Left lung (tissue), 10 donors: ENCODE data around the gene KRTAP10-4. TPM values are rescaled to one million over a fixed set of nuclear protein-coding genes. Genes with fewer than 3 reads are reported as not detected.
"Not testable (repeated sequence)": the region's sequence is repeated elsewhere in the genome, so short reads cannot be mapped to it uniquely, and the experiment has no call there.

ENCODE experiments used
- ATAC-seq: fragments of 200-7000 bp; cut with Tn5 transposase; one replicate; pipeline ENCODE4 v1.9.1; 2020; ENCODE audit warnings: moderate library complexity
- DNase-seq, 4 donors: peaks; one replicate each; pipeline ENCODE4 v3.0.0-alpha.2; 2013 to 2020
- H3K27ac ChIP-seq, 2 donors: fragments of 200-600 bp; sonication (generic) in 1 of 2; one replicate each; pipeline versions ENCODE4 v1.5.0 to v1.8.0; 2020 to 2021
- H3K27me3 ChIP-seq, 2 donors: fragments of 200-600 bp; sonication (generic) in 1 of 2; one replicate each; pipeline versions ENCODE4 v1.5.0 to v1.8.0; 2020 to 2021
- H3K36me3 ChIP-seq, 2 donors: fragments of 200-600 bp; sonication (generic) in 1 of 2; one replicate each; pipeline versions ENCODE4 v1.5.0 to v1.8.0; 2020 to 2021
- H3K4me1 ChIP-seq, 2 donors: fragments of 200-600 bp; one replicate each; pipeline ENCODE4 v1.8.0; 2021
- H3K4me3 ChIP-seq, 2 donors: fragments of 200-600 bp; sonication (generic) in 1 of 2; one replicate each; pipeline versions ENCODE4 v1.5.0 to v1.8.0; 2020 to 2021; ENCODE audit warnings: mild to moderate bottlenecking in 1 of 2
- H3K9me3 ChIP-seq, 2 donors: fragments of 200-600 bp; sonication (generic) in 1 of 2; one replicate each; pipeline versions ENCODE4 v1.5.0 to v1.8.0; 2020 to 2021
- CTCF ChIP-seq, 2 donors: fragments of 200-600 bp; sonication (generic) in 1 of 2; IDR thresholded peaks; one replicate each; pipeline versions ENCODE4 v1.5.0 to v1.8.0; 2021; ENCODE audit warnings: antibody characterized with exemption in 2 of 2
- intact Hi-C, 2 donors: fragments of 100-400 bp; cut with DNase I; formaldehyde crosslinking; loops; one replicate each; pipeline versions ENCODE4 v1.11.2 to v1.14.2; 2022
- polyA plus RNA-seq, 6 donors: library from polyadenylated mRNA; unstranded; fragments of 120-200 nt; gene quantifications; one replicate each; pipeline ENCODE4 v1.2.1, GENCODE V29; 2013; ENCODE audit not compliant: insufficient read length in 6 of 6
- total RNA-seq, 2 donors: library from RNA; stranded (reverse); fragmentation: NEBNext Ultra II Directional; extraction: Animal tissue kit (Norgen Biotek cat#: 25700); gene quantifications; one replicate each; pipeline ENCODE4 v1.2.1, GENCODE V29; 2021
- donor health status: DM: no; HTN: yes; CAD: no.
- donor health status: DM: no; HTN: no; CAD: no.

KRTAP10-4 gene
- total and polyA plus RNA-seq, 8 donors = not detected

- no peaks in the 10 kb centered on the region for H3K4me1 ChIP-seq
- DNase-seq = no peak
- no peak for TF ChIP-seq CTCF (IDR thresholded peaks at IDR 0.05)
- H3K9me3 ChIP-seq = peaks cover 0 to 30% of the 10 kb centered on the region in 2 donors
- no peaks in the 10 kb centered on the region for H3K36me3 ChIP-seq
- intact Hi-C loops = no loop called here
- peaks cover 0 to 15% of the 10 kb centered on the region in 2 donors for H3K27me3 ChIP-seq
- H3K27ac ChIP-seq = no peak overlapping the region
- H3K4me3 ChIP-seq = no peak overlapping the region
- no peak for ATAC-seq
Observed at GRCh38 chr21:44609193-44609592, 35.7 kb downstream of the KRTAP10-4 start.

DNA sequence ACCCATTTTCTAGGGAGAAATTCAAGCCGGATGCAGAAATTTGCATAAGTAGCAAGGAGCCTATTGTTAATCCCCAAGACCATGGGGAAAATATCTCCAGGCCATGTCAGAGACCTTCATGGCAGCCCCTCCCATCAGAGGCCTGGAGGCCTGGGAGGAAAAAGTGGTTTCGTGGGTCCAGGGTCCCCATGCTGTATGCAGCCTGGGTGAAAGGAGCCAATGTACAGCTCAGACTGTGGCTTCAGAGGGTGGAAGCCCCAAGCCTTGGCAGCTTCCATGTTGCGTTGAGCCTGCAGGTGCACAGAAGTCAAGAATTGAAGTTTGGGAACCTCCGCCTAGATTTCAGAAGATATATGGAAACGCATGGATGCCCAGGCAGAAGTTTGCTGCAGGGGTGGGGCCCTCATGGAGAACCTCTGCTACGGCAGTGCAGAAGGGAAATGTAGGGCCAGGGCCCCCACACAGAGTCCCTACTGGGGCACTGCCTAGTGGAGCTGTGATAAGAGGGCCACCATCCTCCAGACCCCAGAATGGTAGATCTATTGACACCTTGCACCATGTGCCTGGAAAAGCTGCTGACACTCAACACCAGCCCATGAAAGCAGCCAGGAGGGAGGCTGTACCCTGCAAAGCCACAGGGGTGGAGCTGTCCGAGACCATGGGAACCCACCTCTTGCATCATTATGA is 36.8 kb downstream of the KRTAP10-4 start:
- ATAC-seq, H3K36me3 ChIP-seq, H3K4me1 ChIP-seq, DNase-seq, intact Hi-C loops, H3K4me3 ChIP-seq, H3K27ac ChIP-seq: not testable (repeated sequence)
- Histone ChIP-seq H3K9me3 (peaks cover 0 to 30% of the 10 kb centered on the region in 2 donors), H3K27me3 (peaks cover 0 to 26% of the 10 kb centered on the region in 2 donors)

GRCh38 chr21:44611551-44611950 is 38.0 kb downstream of the KRTAP10-4 start:
- Histone ChIP-seq H3K4me1 (no peaks in the 10 kb centered on the region), H3K4me3 (no peak overlapping the region), H3K36me3 (no peaks in the 10 kb centered on the region), H3K27ac (no peak overlapping the region), H3K27me3 (peaks cover 0 to 36% of the 10 kb centered on the region in 2 donors), H3K9me3 (peaks cover 0 to 29% of the 10 kb centered on the region in 2 donors)
- no peak for DNase-seq
- TF ChIP-seq CTCF (IDR thresholded peaks at IDR 0.05) = no peak
- intact Hi-C loops = no loop called here
- no peak for ATAC-seq

DNA sequence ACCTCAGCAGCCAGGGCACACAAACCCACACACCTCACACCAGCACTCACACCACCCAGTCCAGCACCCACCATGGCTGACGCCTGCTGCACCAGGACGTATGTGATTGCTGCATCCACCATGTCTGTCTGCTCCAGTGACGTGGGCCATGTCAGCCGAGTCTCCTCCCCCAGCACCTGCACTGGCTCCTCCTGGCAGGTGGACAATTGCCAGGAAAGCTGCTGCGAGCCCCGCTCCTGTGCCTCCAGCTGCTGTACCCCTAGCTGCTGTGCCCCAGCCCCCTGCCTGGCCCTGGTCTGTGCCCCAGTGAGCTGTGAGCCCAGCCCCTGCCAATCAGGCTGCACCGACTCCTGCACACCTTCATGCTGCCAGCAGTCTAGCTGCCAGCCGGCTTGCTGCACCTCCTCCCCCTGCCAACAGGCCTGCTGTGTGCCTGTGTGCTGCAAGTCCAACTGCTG is 38.5 kb downstream of the KRTAP10-4 start, which contains the start of gene KRTAP10-8:
KRTAP10-8 (plus strand) TSS at position 51 of the 458 bp plus-strand sequence; CDS start at position 73, 22 bp downstream.
- Histone ChIP-seq H3K4me3 (no peak within 1 kb of the TSS), H3K4me1 (no peaks in the 10 kb centered on the region), H3K9me3 (peaks cover 0 to 27% of the 10 kb centered on the region in 2 donors), H3K27ac (no peak within 1 kb of the TSS), H3K27me3 (peaks cover 0 to 36% of the 10 kb centered on the region in 2 donors), H3K36me3 (no peaks in the 10 kb centered on the region)
- TF ChIP-seq CTCF (IDR thresholded peaks at IDR 0.05) = no peak
- no peak for ATAC-seq
- peak in 1 of 4 donors; percentile 56 for DNase-seq
- intact Hi-C loops = no loop called here

- H3K27me3 ChIP-seq = peaks cover 0 to 36% of the 10 kb centered on the region in 2 donors
- ATAC-seq = no peak
- no peaks in the 10 kb centered on the region for H3K4me1 ChIP-seq
- intact Hi-C loops = no loop called here
- H3K36me3 ChIP-seq = no peaks in the 10 kb centered on the region
- peaks cover 0 to 27% of the 10 kb centered on the region in 2 donors for H3K9me3 ChIP-seq
- no peak for TF ChIP-seq CTCF (IDR thresholded peaks at IDR 0.05)
- DNase-seq = peak in 1 of 4 donors; percentile 78
- no peak overlapping the region for H3K27ac ChIP-seq
- no peak overlapping the region for H3K4me3 ChIP-seq
Observed at GRCh38 chr21:44612669-44613229, 39.2 kb downstream of the KRTAP10-4 start.
